IMR-90 (cell line): ENCODE data around the gene CRTAC1. TPM values are rescaled to one million over a fixed set of nuclear protein-coding genes. Genes with fewer than 3 reads are reported as not detected.

Source experiments
- ATAC-seq: fragments of 200-7000 bp; cut with Tn5 transposase; 2 replicates; pipeline ENCODE4 v1.9.1; 2020; ENCODE audit warnings: low read depth, mild to moderate bottlenecking, moderate library complexity
- BruUV-seq: library from RNA; stranded (reverse); fragments of 400-500 nt; replicated peaks from 2 replicates; lab custom pipeline; 2021; lab: Mats Ljungman, UMichigan
- CTCF ChIA-PET: fragments of 300-600 bp; formaldehyde crosslinking; extraction: SDS; loops from one replicate; lab custom pipeline; 2021; ENCODE audit warnings: antibody characterized with exemption; lab: Yijun Ruan, JAX
- POLR2A ChIA-PET: fragments of 300-600 bp; sonication (Branson Sonifier 250); formaldehyde crosslinking; loops from one replicate; lab custom pipeline; 2022; ENCODE audit warnings: antibody characterized with exemption; ENCODE audit not compliant: unreplicated experiment; lab: Charles Lee
- DNase-seq: peaks from one replicate; pipeline ENCODE4 v3.0.0; 2013
- H2AFZ ChIP-seq: replicated peaks from 2 replicates; pipeline ENCODE3; 2013; ENCODE audit warnings: low read length, mild to moderate bottlenecking; ENCODE audit not compliant: poor library complexity
- H2AK5ac ChIP-seq: 2 replicates; pipeline ENCODE4 v1.6.1; 2013; ENCODE audit warnings: low read depth, low read length, inconsistent platforms
- H2AK9ac ChIP-seq: replicated peaks from 2 replicates; pipeline ENCODE3; 2013; ENCODE audit warnings: mild to moderate bottlenecking, low read depth, low read length, moderate library complexity; ENCODE audit not compliant: poor library complexity
- H2BK120ac ChIP-seq: 2 replicates; pipeline ENCODE4 v1.6.1; 2013; ENCODE audit warnings: low read depth, low read length, inconsistent platforms
- H2BK15ac ChIP-seq: 3 replicates; pipeline ENCODE4 v1.6.1; 2013; ENCODE audit warnings: low read depth, low read length, inconsistent platforms
- H2BK20ac ChIP-seq: 2 replicates; pipeline ENCODE4 v1.6.1; 2013; ENCODE audit warnings: low read depth, mild to moderate bottlenecking, inconsistent platforms, low read length, moderate library complexity
- H2BK5ac ChIP-seq: 2 replicates; pipeline ENCODE4 v1.6.1; 2013; ENCODE audit warnings: mild to moderate bottlenecking, low read depth, low read length, inconsistent platforms; ENCODE audit not compliant: poor library complexity, severe bottlenecking
- H3K14ac ChIP-seq: replicated peaks from 2 replicates; pipeline ENCODE4 v1.6.1; 2013; ENCODE audit warnings: low read depth, low read length, inconsistent platforms
- H3K18ac ChIP-seq: 2 replicates; pipeline ENCODE4 v1.6.1; 2013; ENCODE audit warnings: low read depth, low read length, control low read depth
- H3K23ac ChIP-seq: 2 replicates; pipeline ENCODE4 v1.6.1; 2013; ENCODE audit warnings: low read depth, low read length, inconsistent platforms
- H3K27ac ChIP-seq: 2 replicates; pipeline ENCODE4 v1.5.1; 2013; ENCODE audit warnings: mild to moderate bottlenecking, control low read depth, low read length; ENCODE audit not compliant: insufficient read depth
- H3K27me3 ChIP-seq: 2 replicates; pipeline ENCODE4 v1.6.1; 2013; ENCODE audit warnings: low read length; ENCODE audit not compliant: control insufficient read depth, insufficient read depth
- H3K36me3 ChIP-seq: 2 replicates; pipeline ENCODE4 v1.6.1; 2013; ENCODE audit warnings: low read length, mixed read lengths; ENCODE audit not compliant: control insufficient read depth, insufficient read depth
- H3K4ac ChIP-seq: 2 replicates; pipeline ENCODE4 v1.6.1; 2013; ENCODE audit warnings: low read depth, low read length, inconsistent platforms
- H3K4me1 ChIP-seq: 2 replicates; pipeline ENCODE4 v1.6.1; 2013; ENCODE audit warnings: low read length, mixed read lengths; ENCODE audit not compliant: control insufficient read depth, insufficient read depth
- H3K4me2 ChIP-seq: 2 replicates; pipeline ENCODE4 v1.6.1; 2013; ENCODE audit warnings: low read depth, mild to moderate bottlenecking, control low read depth, low read length, moderate library complexity
- H3K4me3 ChIP-seq: 2 replicates; pipeline ENCODE4 v1.5.1; 2013; ENCODE audit warnings: low read depth, mild to moderate bottlenecking, control low read depth, low read length, moderate library complexity; ENCODE audit not compliant: insufficient read depth
- H3K56ac ChIP-seq: 2 replicates; pipeline ENCODE4 v1.6.1; 2013; ENCODE audit warnings: low read length, inconsistent platforms; ENCODE audit not compliant: insufficient read depth; ENCODE audit errors: extremely low read depth
- H3K79me1 ChIP-seq, 2 experiments: 2 replicates each; pipeline ENCODE4 v1.6.1; 2013; ENCODE audit warnings: low read length in 2 of 2, inconsistent platforms in 1 of 2, low read depth in 1 of 2
- H3K9ac ChIP-seq: 2 replicates; pipeline ENCODE4 v1.6.1; 2013; ENCODE audit warnings: low read depth, low read length, control low read depth
- H3K9me1 ChIP-seq: 2 replicates; pipeline ENCODE4 v1.6.1; 2013; ENCODE audit warnings: low read length, inconsistent platforms; ENCODE audit not compliant: insufficient read depth
- H3K9me3 ChIP-seq: 2 replicates; pipeline ENCODE4 v1.6.1; 2013; ENCODE audit warnings: low read length; ENCODE audit not compliant: control insufficient read depth, insufficient read depth
- H4K20me1 ChIP-seq: 2 replicates; pipeline ENCODE4 v1.6.1; 2013; ENCODE audit warnings: low read length, inconsistent platforms; ENCODE audit not compliant: insufficient read depth
- H4K5ac ChIP-seq: 2 replicates; pipeline ENCODE4 v1.6.1; 2013; ENCODE audit warnings: mild to moderate bottlenecking, low read depth, low read length, control low read depth
- H4K8ac ChIP-seq, 2 experiments: 2 replicates each; pipeline ENCODE4 v1.6.1; 2013; ENCODE audit warnings: low read depth in 2 of 2, low read length in 2 of 2, control low read depth in 1 of 2, inconsistent platforms in 1 of 2
- H4K91ac ChIP-seq: 2 replicates; pipeline ENCODE4 v1.6.1; 2013; ENCODE audit warnings: low read depth, low read length, inconsistent platforms; ENCODE audit not compliant: insufficient read depth
- MAFK ChIP-seq: IDR thresholded peaks from 2 replicates; pipeline ENCODE4 v1.6.1; 2012; ENCODE audit warnings: low read depth, low read length, improper control_type of control experiment
- MXI1 ChIP-seq: IDR thresholded peaks from 2 replicates; pipeline ENCODE4 v1.6.1; 2012; ENCODE audit warnings: low read depth, mild to moderate bottlenecking, low read length, moderate library complexity, borderline replicate concordance
- NFE2L2 ChIP-seq: fragments of 150-350 bp; IDR thresholded peaks from 2 replicates; pipeline ENCODE4 v1.6.1; 2016; ENCODE audit warnings: low read depth, mild to moderate bottlenecking, low read length
- WGBS, 2 experiments: methylation state at CpG; one replicate each; pipeline versions ENCODE4 v1.1.5 to v1.1.7; 2013; ENCODE audit warnings: missing lambda C conversion rate in 2 of 2; ENCODE audit not compliant: insufficient read length in 1 of 2; ENCODE audit errors: extremely low coverage in 2 of 2; 5-methylcytosine and 5-hydroxymethylcytosine counted together
- dilution Hi-C: fragments of 300-500 bp; cut with HindIII; formaldehyde crosslinking; loops from one replicate; pipeline ENCODE4 v1.14.3; 2018; ENCODE audit warnings: low sequenced_read_pairs; ENCODE audit not compliant: unreplicated experiment
- in situ Hi-C: fragments of 300-500 bp; cut with MboI; formaldehyde crosslinking; loops from 3 replicates; pipeline ENCODE4 v1.14.3; 2019; ENCODE audit warnings: low sequenced_read_pairs, inconsistent platforms, mixed read lengths
- intact Hi-C: fragments of 100-400 bp; cut with micrococcal nuclease; formaldehyde crosslinking; loops from 2 replicates; pipeline ENCODE4 v1.10.0; 2022
- polyA plus RNA-seq, 3 experiments: library from polyadenylated mRNA; depleted of rRNA; stranded (reverse); fragments of >200 nt; gene quantifications; 2 replicates each; pipeline ENCODE4 v1.2.3, GENCODE V29; 2012; ENCODE audit warnings: low replicate concordance in 1 of 3
- total RNA-seq: library from RNA; depleted of rRNA; stranded (reverse); fragments of >200 nt; gene quantifications from 2 replicates; pipeline ENCODE4 v1.2.3, GENCODE V29; 2012

CRTAC1 gene
- total and polyA plus RNA-seq, 2 of the 4 experiments (the other 2 are of a cell fraction) = not detected

DNA sequence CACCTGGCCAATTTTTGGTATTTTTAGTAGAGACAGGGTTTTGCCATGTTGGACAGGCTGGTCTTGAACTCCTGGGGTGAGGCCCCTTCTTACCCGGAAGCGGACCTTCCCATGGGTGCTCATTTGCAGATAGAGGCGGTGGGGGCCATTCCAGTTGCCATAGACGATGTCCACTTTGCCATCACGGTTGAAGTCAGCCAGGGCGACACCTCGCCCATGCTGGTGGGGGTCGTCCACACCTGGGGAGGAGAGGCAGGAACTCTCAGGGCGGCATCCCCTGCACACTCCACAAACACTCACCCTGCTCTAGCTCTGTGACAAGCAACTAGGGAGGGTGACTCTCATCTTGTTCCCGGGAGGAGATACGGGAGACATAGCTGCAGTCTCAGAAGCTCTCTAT, 125.8 kb downstream of the CRTAC1 start:
- H3K23ac ChIP-seq = no peak overlapping the region
- H3K56ac ChIP-seq = no peak overlapping the region
- in situ Hi-C loops (no loop called here), dilution Hi-C loops (no loop called here), intact Hi-C loops (no loop called here)
- no peaks in the 10 kb centered on the region for H4K20me1 ChIP-seq
- no peak overlapping the region for H2BK5ac ChIP-seq
- TF ChIP-seq MXI1 = no peak
- TF ChIP-seq MAFK = no peak
- no peak for TF ChIP-seq NFE2L2
- no peak overlapping the region for H2BK20ac ChIP-seq
- H3K14ac ChIP-seq = no peak overlapping the region
- H3K18ac ChIP-seq = no peak overlapping the region
- H2BK120ac ChIP-seq = no peak overlapping the region
- H2AK5ac ChIP-seq = no peak overlapping the region
- H4K5ac ChIP-seq = no peak overlapping the region
- H3K36me3 ChIP-seq = no peaks in the 10 kb centered on the region
- H3K27ac ChIP-seq = no peak overlapping the region
- H4K8ac ChIP-seq = no peak overlapping the region
- peak overlapping the region; percentile 43 for H2AFZ ChIP-seq
- H3K9me3 ChIP-seq = no peaks in the 10 kb centered on the region
- no peak overlapping the region for H3K4ac ChIP-seq
- peaks cover 30% of the 10 kb centered on the region for H3K27me3 ChIP-seq
- no peak overlapping the region for H3K9ac ChIP-seq
- H3K9me1 ChIP-seq = no peaks in the 10 kb centered on the region
- H4K91ac ChIP-seq = no peak overlapping the region
- no peak overlapping the region for H3K4me2 ChIP-seq
- DNase-seq (no peak), ATAC-seq (no peak)
- POLR2A ChIA-PET = no interaction called here
- no peaks in the 10 kb centered on the region for H3K79me1 ChIP-seq
- no peak overlapping the region for H2AK9ac ChIP-seq
- CTCF ChIA-PET = interaction anchor here (2.1 kb wide), 1 partner anchor 10 kb away, joined by 6 read pairs; no protein-coding TSS in a partner anchor
- no peaks in the 10 kb centered on the region for H3K4me1 ChIP-seq
- no TSS peak for BruUV-seq
- H2BK15ac ChIP-seq = no peak overlapping the region
- WGBS, 2 experiments = no CpG with 5 or more reads among the region's 11 CpGs
- no peak overlapping the region for H3K4me3 ChIP-seq
